ENCODE results near the gene TCF12. TPM values are rescaled to one million over a fixed set of nuclear protein-coding genes. Genes with fewer than 3 reads are reported as not detected.

Gene TCF12
- total RNA-seq, 3 donors from 2014 or later (not counting 1 experiment from before 2014, with no cell fraction given) = 84.1 to 111 (median 107) TPM

DNA sequence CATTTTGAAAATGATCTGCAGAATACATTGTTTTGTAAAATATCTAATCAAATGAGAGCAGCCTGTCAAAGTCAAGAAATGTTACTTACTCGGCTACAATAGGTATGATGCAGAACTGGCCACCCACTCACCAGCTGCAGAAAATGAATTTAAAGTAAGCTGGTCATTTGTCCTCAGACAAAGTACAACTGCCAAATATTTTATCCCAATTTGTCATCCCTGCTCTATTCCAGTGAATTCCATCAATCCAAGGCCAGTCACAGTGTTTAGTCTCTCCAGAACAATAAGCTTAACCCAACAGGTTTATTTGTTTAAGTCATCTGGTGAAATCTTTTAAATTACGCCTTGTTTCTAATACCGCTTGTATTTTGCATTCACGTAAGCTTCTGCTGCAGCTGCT is 46.6 kb upstream of the TCF12 start:
- 97% methylated on average over 4 of the region's 4 CpGs for WGBS (ENCODE audit: insufficient coverage)
- DNase-seq = no peak
- no peak overlapping the region for H3K4me3 Mint-ChIP-seq
- no peaks in the 10 kb centered on the region for H3K9me3 Mint-ChIP-seq
- no peaks in the 10 kb centered on the region for H3K36me3 Mint-ChIP-seq
- H3K27me3 Mint-ChIP-seq (ENCODE audit: low read depth in 2 of 2) = no peaks in the 10 kb centered on the region
- intact Hi-C loops (cut with micrococcal nuclease) = no loop called here
- H3K4me1 ChIP-seq (ENCODE audit: control insufficient read depth, insufficient read depth, low read length) = no peaks in the 10 kb centered on the region
- no peaks in the 10 kb centered on the region for H3K27me3 ChIP-seq (ENCODE audit: control insufficient read depth, insufficient read depth, low read length)
- H3K4me3 ChIP-seq (ENCODE audit: low read length) = no peak overlapping the region
- H3K36me3 ChIP-seq (ENCODE audit: control insufficient read depth, insufficient read depth, low read length) = no peaks in the 10 kb centered on the region
- ATAC-seq = no peak
- H3K27ac ChIP-seq (ENCODE audit: low read length) = no peak overlapping the region
- H3K27ac Mint-ChIP-seq = no peak overlapping the region
- no peaks in the 10 kb centered on the region for H3K4me1 Mint-ChIP-seq
- TF ChIP-seq, protein P1, sequence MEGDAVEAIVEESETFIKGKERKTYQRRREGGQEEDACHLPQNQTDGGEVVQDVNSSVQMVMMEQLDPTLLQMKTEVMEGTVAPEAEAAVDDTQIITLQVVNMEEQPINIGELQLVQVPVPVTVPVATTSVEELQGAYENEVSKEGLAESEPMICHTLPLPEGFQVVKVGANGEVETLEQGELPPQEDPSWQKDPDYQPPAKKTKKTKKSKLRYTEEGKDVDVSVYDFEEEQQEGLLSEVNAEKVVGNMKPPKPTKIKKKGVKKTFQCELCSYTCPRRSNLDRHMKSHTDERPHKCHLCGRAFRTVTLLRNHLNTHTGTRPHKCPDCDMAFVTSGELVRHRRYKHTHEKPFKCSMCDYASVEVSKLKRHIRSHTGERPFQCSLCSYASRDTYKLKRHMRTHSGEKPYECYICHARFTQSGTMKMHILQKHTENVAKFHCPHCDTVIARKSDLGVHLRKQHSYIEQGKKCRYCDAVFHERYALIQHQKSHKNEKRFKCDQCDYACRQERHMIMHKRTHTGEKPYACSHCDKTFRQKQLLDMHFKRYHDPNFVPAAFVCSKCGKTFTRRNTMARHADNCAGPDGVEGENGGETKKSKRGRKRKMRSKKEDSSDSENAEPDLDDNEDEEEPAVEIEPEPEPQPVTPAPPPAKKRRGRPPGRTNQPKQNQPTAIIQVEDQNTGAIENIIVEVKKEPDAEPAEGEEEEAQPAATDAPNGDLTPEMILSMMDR (IDR thresholded peaks at IDR 0.05) = no peak
- H3K9me3 ChIP-seq (ENCODE audit: control insufficient read depth, insufficient read depth, low read length) = no peaks in the 10 kb centered on the region

DNA sequence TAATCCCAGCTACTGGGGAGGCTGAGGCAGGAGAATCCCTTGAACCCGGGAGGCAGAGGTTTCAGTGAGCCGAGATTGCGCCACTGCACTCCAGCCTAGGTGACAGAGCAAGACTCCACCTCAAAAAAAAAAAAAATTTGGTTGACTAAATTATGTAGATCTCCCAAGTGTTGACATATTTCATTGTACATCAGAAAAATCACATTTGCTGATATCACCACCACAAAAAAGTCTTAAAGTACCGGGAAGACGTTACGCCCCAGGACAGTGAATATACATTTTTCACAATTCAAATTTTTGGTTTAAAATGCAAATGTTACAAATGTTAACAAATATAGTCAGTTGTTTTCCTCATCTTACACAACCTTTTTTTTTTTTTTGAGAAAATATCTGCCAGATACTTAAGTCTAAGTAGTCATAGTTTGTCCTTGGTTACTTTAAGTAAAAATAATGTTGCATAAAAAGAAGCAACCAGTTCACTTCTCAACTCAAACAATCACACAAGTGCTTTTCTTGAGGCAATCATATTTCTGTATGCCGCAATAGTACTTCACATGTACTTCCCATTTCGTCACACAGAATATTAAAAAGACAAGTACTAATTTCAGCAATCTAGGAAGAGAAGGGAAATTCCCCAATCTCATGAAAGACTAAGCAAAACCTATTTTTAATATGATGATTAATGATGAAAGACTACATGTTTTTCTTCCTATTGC is 41.0 kb upstream of the TCF12 start:
- 91% methylated on average over 3 of the region's 8 CpGs for WGBS (ENCODE audit: insufficient coverage)
- H3K9me3 ChIP-seq (ENCODE audit: control insufficient read depth, insufficient read depth, low read length) = no peaks in the 10 kb centered on the region
- DNase-seq (no peak), ATAC-seq (no peak)
- no peak overlapping the region for H3K4me3 ChIP-seq (ENCODE audit: low read length)
- Mint-ChIP-seq H3K27ac (no peak overlapping the region), H3K4me3 (no peak overlapping the region), H3K27me3 (ENCODE audit: low read depth in 2 of 2) (no peaks in the 10 kb centered on the region), H3K4me1 (no peaks in the 10 kb centered on the region), H3K36me3 (no peaks in the 10 kb centered on the region), H3K9me3 (no peaks in the 10 kb centered on the region)
- H3K36me3 ChIP-seq (ENCODE audit: control insufficient read depth, insufficient read depth, low read length) = no peaks in the 10 kb centered on the region
- H3K4me1 ChIP-seq (ENCODE audit: control insufficient read depth, insufficient read depth, low read length) = no peaks in the 10 kb centered on the region
- H3K27me3 ChIP-seq (ENCODE audit: control insufficient read depth, insufficient read depth, low read length) = no peaks in the 10 kb centered on the region
- TF ChIP-seq, protein P1 (IDR thresholded peaks at IDR 0.05) = no peak
- intact Hi-C loops (cut with micrococcal nuclease) = no loop called here
- no peak overlapping the region for H3K27ac ChIP-seq (ENCODE audit: low read length)

DNA sequence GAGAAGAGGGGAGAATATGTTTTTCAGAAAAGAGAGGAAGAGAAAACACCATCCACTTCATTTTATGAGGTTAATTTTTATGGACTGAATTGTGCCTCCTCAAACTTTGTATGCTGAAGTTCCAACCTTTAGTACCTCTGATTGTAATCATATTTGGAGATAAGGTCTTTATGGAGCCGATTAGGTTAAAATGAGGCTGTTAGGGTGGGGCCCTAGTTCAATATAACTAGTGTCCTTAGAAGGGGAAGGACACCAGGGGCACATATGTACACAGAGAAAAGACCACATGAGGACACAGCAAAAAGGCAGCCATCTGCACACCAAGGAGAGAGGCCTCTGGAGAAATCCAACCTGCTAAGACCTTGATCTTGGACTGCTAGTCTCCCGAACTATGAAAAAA is 38.9 kb upstream of the TCF12 start:
- H3K9me3 ChIP-seq (ENCODE audit: control insufficient read depth, insufficient read depth, low read length) = no peaks in the 10 kb centered on the region
- H3K4me1 ChIP-seq (ENCODE audit: control insufficient read depth, insufficient read depth, low read length) = no peaks in the 10 kb centered on the region
- TF ChIP-seq, protein P1 (IDR thresholded peaks at IDR 0.05) = no peak
- 77% methylated on average over 2 of the region's 2 CpGs for WGBS (ENCODE audit: insufficient coverage)
- no peaks in the 10 kb centered on the region for H3K36me3 ChIP-seq (ENCODE audit: control insufficient read depth, insufficient read depth, low read length)
- Mint-ChIP-seq H3K27ac (no peak overlapping the region), H3K4me1 (no peaks in the 10 kb centered on the region), H3K27me3 (ENCODE audit: low read depth in 2 of 2) (no peaks in the 10 kb centered on the region), H3K36me3 (no peaks in the 10 kb centered on the region), H3K9me3 (no peaks in the 10 kb centered on the region), H3K4me3 (no peak overlapping the region)
- H3K27me3 ChIP-seq (ENCODE audit: control insufficient read depth, insufficient read depth, low read length) = no peaks in the 10 kb centered on the region
- DNase-seq = no peak
- H3K27ac ChIP-seq (ENCODE audit: low read length) = no peak overlapping the region
- no peak overlapping the region for H3K4me3 ChIP-seq (ENCODE audit: low read length)
- intact Hi-C loops (cut with micrococcal nuclease) = no loop called here
- ATAC-seq = no peak

DNA sequence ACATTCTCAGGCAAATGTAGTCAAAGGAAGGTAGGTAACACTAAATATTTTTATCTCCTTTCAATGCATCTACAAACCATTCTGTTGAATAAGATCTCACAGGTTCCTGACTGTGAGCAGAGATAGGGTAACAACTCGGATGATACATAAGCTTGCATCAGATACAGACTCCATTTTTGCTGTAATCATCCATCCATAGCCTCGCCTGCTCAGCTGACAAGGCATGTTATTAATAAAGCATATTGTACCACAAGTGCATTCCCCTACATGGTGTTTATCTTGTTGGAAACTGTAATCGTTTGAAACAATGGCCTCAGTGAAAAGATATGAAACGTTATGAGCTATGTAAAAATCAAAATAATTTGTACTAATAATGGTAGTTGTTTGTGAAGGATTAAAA is 35.4 kb upstream of the TCF12 start:
- H3K4me3 ChIP-seq (ENCODE audit: low read length) = no peak overlapping the region
- no peaks in the 10 kb centered on the region for H3K36me3 ChIP-seq (ENCODE audit: control insufficient read depth, insufficient read depth, low read length)
- Mint-ChIP-seq H3K4me1 (peaks cover 13 to 19% of the 10 kb centered on the region in 2 donors), H3K27me3 (ENCODE audit: low read depth in 2 of 2) (no peaks in the 10 kb centered on the region), H3K4me3 (no peak overlapping the region), H3K36me3 (no peaks in the 10 kb centered on the region), H3K9me3 (no peaks in the 10 kb centered on the region), H3K27ac (no peak overlapping the region)
- intact Hi-C loops (cut with micrococcal nuclease) = no loop called here
- WGBS (ENCODE audit: insufficient coverage) = 88% methylated on average over 3 of the region's 4 CpGs
- TF ChIP-seq, protein P1 (IDR thresholded peaks at IDR 0.05) = no peak
- ATAC-seq (no peak), DNase-seq (no peak)
- H3K27ac ChIP-seq (ENCODE audit: low read length) = no peak overlapping the region
- peaks cover 9% of the 10 kb centered on the region for H3K4me1 ChIP-seq (ENCODE audit: control insufficient read depth, insufficient read depth, low read length)
- no peaks in the 10 kb centered on the region for H3K9me3 ChIP-seq (ENCODE audit: control insufficient read depth, insufficient read depth, low read length)
- H3K27me3 ChIP-seq (ENCODE audit: control insufficient read depth, insufficient read depth, low read length) = no peaks in the 10 kb centered on the region
